Liver (tissue), 9 donors: ENCODE results near the gene BFSP2. TPM values are rescaled to one million over a fixed set of nuclear protein-coding genes. Genes with fewer than 3 reads are reported as not detected.

Experiments used
- DNase-seq: peaks from one replicate; pipeline ENCODE4 v3.0.0-alpha.2; 2017; ENCODE audit warnings: low spot score
- H3K27ac ChIP-seq, 2 donors: one replicate each; pipeline ENCODE4 v1.7.0; 2013; ENCODE audit warnings: inconsistent platforms in 2 of 2, low read length in 2 of 2, control low read depth in 1 of 2, low read depth in 1 of 2, mild to moderate bottlenecking in 1 of 2
- H3K27me3 ChIP-seq, 4 donors: one replicate each; pipeline versions ENCODE4 v1.6.1 to v1.7.0; 2013; ENCODE audit warnings: low read length in 3 of 4, inconsistent platforms in 1 of 4, mild to moderate bottlenecking in 1 of 4, moderate library complexity in 1 of 4; ENCODE audit not compliant: control insufficient read depth in 4 of 4, insufficient read depth in 4 of 4
- H3K36me3 ChIP-seq, 4 donors: one replicate each; pipeline versions ENCODE4 v1.6.1 to v1.7.0; 2013; ENCODE audit warnings: low read length in 3 of 4, mild to moderate bottlenecking in 3 of 4, low read depth in 1 of 4, moderate library complexity in 1 of 4; ENCODE audit not compliant: control insufficient read depth in 4 of 4, insufficient read depth in 3 of 4
- H3K4me1 ChIP-seq, 4 donors: one replicate each; pipeline versions ENCODE4 v1.6.1 to v1.7.0; 2013; ENCODE audit warnings: low read length in 3 of 4, mild to moderate bottlenecking in 3 of 4, moderate library complexity in 1 of 4; ENCODE audit not compliant: control insufficient read depth in 4 of 4, insufficient read depth in 4 of 4
- H3K4me3 ChIP-seq, 3 donors: one replicate each; pipeline versions ENCODE4 v1.6.1 to v1.7.0; 2013; ENCODE audit warnings: low read length in 3 of 3, control low read depth in 1 of 3, low read depth in 1 of 3, mild to moderate bottlenecking in 1 of 3
- H3K9ac ChIP-seq, 2 donors: one replicate each; pipeline ENCODE4 v1.7.0; 2013; ENCODE audit warnings: low read length in 2 of 2, mild to moderate bottlenecking in 2 of 2, moderate library complexity in 2 of 2, control low read depth in 1 of 2, low read depth in 1 of 2
- H3K9me3 ChIP-seq, 4 donors: one replicate each; pipeline versions ENCODE4 v1.6.1 to v1.7.0; 2013; ENCODE audit warnings: low read length in 3 of 4; ENCODE audit not compliant: control insufficient read depth in 4 of 4
- CTCF ChIP-seq: fragments of 150-350 bp; IDR thresholded peaks from 2 replicates; pipeline ENCODE4 v1.5.1; 2017; ENCODE audit warnings: improper control_type of control experiment, low read depth, low read length; ENCODE audit not compliant: missing input control
- EGR1 ChIP-seq, 2 donors: IDR thresholded peaks; 2 replicates each; pipeline ENCODE4 v1.6.1; 2016 to 2018; ENCODE audit warnings: antibody characterized with exemption in 2 of 2, low read depth in 2 of 2
- FOXA1 ChIP-seq: IDR thresholded peaks from 2 replicates; pipeline ENCODE4 v1.6.1; 2016; ENCODE audit warnings: antibody characterized with exemption
- FOXA2 ChIP-seq: IDR thresholded peaks from 2 replicates; pipeline ENCODE4 v1.6.1; 2016; ENCODE audit warnings: antibody characterized with exemption
- GABPA ChIP-seq, 2 donors: IDR thresholded peaks in 1 of 2; conservative IDR thresholded peaks in 1 of 2; 2 replicates each; pipeline ENCODE4 v1.6.1; 2016; ENCODE audit warnings: antibody characterized with exemption in 2 of 2, mild to moderate bottlenecking in 1 of 2, moderate library complexity in 1 of 2
- HNF4A ChIP-seq, 2 donors: conservative IDR thresholded peaks; 2 replicates each; pipeline ENCODE4 v1.6.1; 2016; ENCODE audit warnings: antibody characterized with exemption in 2 of 2, mild to moderate bottlenecking in 2 of 2
- HNF4G ChIP-seq: IDR thresholded peaks from 2 replicates; pipeline ENCODE4 v1.6.1; 2016; ENCODE audit warnings: antibody characterized with exemption
- JUND ChIP-seq, 2 donors: IDR thresholded peaks; 2 replicates each; pipeline ENCODE4 v1.6.1; 2016; ENCODE audit warnings: antibody characterized with exemption in 2 of 2
- RAD21 ChIP-seq, 2 donors: IDR thresholded peaks; 2 replicates each; pipeline ENCODE4 v1.6.1; 2016; ENCODE audit warnings: antibody characterized with exemption in 2 of 2, mild to moderate bottlenecking in 2 of 2
- RXRA ChIP-seq, 2 donors: IDR thresholded peaks; 2 replicates each; pipeline ENCODE4 v1.6.1; 2017 to 2018; ENCODE audit warnings: antibody characterized with exemption in 2 of 2, mild to moderate bottlenecking in 1 of 2
- SP1 ChIP-seq: IDR thresholded peaks from 2 replicates; pipeline ENCODE4 v1.6.1; 2018; ENCODE audit warnings: antibody characterized with exemption, mild to moderate bottlenecking
- TAF1 ChIP-seq: conservative IDR thresholded peaks from 2 replicates; pipeline ENCODE4 v1.6.1; 2016; ENCODE audit warnings: antibody characterized with exemption, mild to moderate bottlenecking
- YY1 ChIP-seq: IDR thresholded peaks from 2 replicates; pipeline ENCODE4 v1.6.1; 2016; ENCODE audit warnings: antibody characterized with exemption, mild to moderate bottlenecking
- WGBS: extraction: QIAGEN DNeasy Blood & Tissue Kit; methylation state at CpG from one replicate; pipeline ENCODE4 v1.1.7; 2013; 5-methylcytosine and 5-hydroxymethylcytosine counted together
- polyA plus RNA-seq, 2 donors: library from polyadenylated mRNA; stranded (reverse) in 1 of 2; unstranded in 1 of 2; fragments of 200-250 nt in 1 of 2; fragments of >200 nt in 1 of 2; fragmentation: Nextera tagmentation in 1 of 2; extraction: Ambion mirVana in 1 of 2; gene quantifications; one replicate each; pipeline versions ENCODE4 v1.2.1 to v1.2.3, GENCODE V29; 2013 to 2015
- total RNA-seq, 2 donors: library from RNA; depleted of rRNA; stranded (reverse); fragments of >200 nt; gene quantifications; one replicate each; pipeline ENCODE4 v1.2.3, GENCODE V29; 2014
- TF ChIP-seq, protein P1 (sequence below): IDR thresholded peaks from 2 replicates; pipeline ENCODE4 v1.6.1; 2016; ENCODE audit warnings: antibody characterized with exemption
- TF ChIP-seq, protein P2 (sequence below): IDR thresholded peaks from 2 replicates; pipeline ENCODE4 v1.6.1; 2016; ENCODE audit warnings: antibody characterized with exemption
- TF ChIP-seq, protein P3 (sequence below): IDR thresholded peaks from 2 replicates; pipeline ENCODE4 v1.6.1; 2016; ENCODE audit warnings: antibody characterized with exemption, mild to moderate bottlenecking
- donor health status: healthy.
- donor health status: healthy.
- donor health status: healthy.
- donor health status: healthy.
- donor health status: healthy.

Gene BFSP2
- total and polyA plus RNA-seq, 4 donors: 0.42 TPM; not detected in 3

GRCh38 chr3:133360476-133360875, 39.4 kb upstream of the BFSP2 start:
- Histone ChIP-seq H3K4me3 (no peak overlapping the region), H3K9ac (no peak overlapping the region), H3K4me1 (no peaks in the 10 kb centered on the region), H3K27ac (no peak overlapping the region), H3K9me3 (peaks cover 0 to 3% (median 0%) of the 10 kb centered on the region in 4 donors), H3K36me3 (no peaks in the 10 kb centered on the region), H3K27me3 (no peaks in the 10 kb centered on the region)
- TF ChIP-seq CTCF (no peak), EGR1 (IDR thresholded peaks at IDR 0.05; ENCODE audit: low read depth in 2 of 2) (no peak), YY1 (no peak), RXRA (IDR thresholded peaks at IDR 0.05) (no peak), TAF1 (no peak), RAD21 (IDR thresholded peaks at IDR 0.05) (no peak), HNF4G (no peak), HNF4A (conservative IDR thresholded peaks at IDR 0.05) (no peak), SP1 (no peak), JUND (IDR thresholded peaks at IDR 0.05) (no peak), GABPA (IDR thresholded peaks at IDR 0.05 in 1 of 2, conservative IDR thresholded peaks at IDR 0.05 in 1 of 2) (no peak), FOXA1 (no peak)
- TF ChIP-seq, protein P1, sequence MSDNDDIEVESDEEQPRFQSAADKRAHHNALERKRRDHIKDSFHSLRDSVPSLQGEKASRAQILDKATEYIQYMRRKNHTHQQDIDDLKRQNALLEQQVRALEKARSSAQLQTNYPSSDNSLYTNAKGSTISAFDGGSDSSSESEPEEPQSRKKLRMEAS: no peak
- TF ChIP-seq, protein P2, sequence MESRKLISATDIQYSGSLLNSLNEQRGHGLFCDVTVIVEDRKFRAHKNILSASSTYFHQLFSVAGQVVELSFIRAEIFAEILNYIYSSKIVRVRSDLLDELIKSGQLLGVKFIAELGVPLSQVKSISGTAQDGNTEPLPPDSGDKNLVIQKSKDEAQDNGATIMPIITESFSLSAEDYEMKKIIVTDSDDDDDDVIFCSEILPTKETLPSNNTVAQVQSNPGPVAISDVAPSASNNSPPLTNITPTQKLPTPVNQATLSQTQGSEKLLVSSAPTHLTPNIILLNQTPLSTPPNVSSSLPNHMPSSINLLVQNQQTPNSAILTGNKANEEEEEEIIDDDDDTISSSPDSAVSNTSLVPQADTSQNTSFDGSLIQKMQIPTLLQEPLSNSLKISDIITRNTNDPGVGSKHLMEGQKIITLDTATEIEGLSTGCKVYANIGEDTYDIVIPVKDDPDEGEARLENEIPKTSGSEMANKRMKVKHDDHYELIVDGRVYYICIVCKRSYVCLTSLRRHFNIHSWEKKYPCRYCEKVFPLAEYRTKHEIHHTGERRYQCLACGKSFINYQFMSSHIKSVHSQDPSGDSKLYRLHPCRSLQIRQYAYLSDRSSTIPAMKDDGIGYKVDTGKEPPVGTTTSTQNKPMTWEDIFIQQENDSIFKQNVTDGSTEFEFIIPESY: no peak
- TF ChIP-seq, protein P3, sequence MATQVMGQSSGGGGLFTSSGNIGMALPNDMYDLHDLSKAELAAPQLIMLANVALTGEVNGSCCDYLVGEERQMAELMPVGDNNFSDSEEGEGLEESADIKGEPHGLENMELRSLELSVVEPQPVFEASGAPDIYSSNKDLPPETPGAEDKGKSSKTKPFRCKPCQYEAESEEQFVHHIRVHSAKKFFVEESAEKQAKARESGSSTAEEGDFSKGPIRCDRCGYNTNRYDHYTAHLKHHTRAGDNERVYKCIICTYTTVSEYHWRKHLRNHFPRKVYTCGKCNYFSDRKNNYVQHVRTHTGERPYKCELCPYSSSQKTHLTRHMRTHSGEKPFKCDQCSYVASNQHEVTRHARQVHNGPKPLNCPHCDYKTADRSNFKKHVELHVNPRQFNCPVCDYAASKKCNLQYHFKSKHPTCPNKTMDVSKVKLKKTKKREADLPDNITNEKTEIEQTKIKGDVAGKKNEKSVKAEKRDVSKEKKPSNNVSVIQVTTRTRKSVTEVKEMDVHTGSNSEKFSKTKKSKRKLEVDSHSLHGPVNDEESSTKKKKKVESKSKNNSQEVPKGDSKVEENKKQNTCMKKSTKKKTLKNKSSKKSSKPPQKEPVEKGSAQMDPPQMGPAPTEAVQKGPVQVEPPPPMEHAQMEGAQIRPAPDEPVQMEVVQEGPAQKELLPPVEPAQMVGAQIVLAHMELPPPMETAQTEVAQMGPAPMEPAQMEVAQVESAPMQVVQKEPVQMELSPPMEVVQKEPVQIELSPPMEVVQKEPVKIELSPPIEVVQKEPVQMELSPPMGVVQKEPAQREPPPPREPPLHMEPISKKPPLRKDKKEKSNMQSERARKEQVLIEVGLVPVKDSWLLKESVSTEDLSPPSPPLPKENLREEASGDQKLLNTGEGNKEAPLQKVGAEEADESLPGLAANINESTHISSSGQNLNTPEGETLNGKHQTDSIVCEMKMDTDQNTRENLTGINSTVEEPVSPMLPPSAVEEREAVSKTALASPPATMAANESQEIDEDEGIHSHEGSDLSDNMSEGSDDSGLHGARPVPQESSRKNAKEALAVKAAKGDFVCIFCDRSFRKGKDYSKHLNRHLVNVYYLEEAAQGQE: no peak
- DNase-seq: no peak
- WGBS: 88% methylated on average over 2 of the region's 2 CpGs

DNA sequence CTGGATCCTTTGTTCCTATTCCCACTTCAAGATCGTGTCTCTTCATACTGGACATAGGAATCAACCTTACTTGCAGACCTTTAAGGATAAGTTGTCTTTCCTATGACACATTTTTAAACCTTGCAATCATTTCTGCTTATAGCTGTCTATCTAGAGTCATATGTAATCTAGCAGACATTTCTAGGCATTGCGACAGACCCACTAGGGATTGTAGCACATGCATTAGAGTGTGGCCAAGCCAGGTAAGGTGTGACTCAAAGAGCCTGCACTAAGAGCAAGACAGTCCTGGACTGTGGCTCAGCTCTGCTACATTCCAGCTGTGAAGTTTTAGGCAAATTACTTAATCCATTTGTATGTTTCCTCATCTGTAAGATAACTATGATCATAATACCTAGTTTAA, 38.8 kb upstream of the BFSP2 start:
- no peaks in the 10 kb centered on the region for H3K36me3 ChIP-seq
- WGBS: 85% methylated on average over 2 of the region's 2 CpGs
- H3K9ac ChIP-seq: no peak overlapping the region
- no peaks in the 10 kb centered on the region for H3K27me3 ChIP-seq
- DNase-seq: no peak
- H3K4me1 ChIP-seq: no peaks in the 10 kb centered on the region
- H3K9me3 ChIP-seq: peaks cover 0 to 3% (median 0%) of the 10 kb centered on the region in 4 donors
- TF ChIP-seq RXRA (IDR thresholded peaks at IDR 0.05) (no peak), GABPA (IDR thresholded peaks at IDR 0.05 in 1 of 2, conservative IDR thresholded peaks at IDR 0.05 in 1 of 2) (no peak), FOXA2 (no peak), SP1 (no peak), HNF4G (no peak), TAF1 (no peak)
- TF ChIP-seq, protein P1: no peak
- no peak overlapping the region for H3K27ac ChIP-seq
- H3K4me3 ChIP-seq: no peak overlapping the region
